HG02840 (cell line): ENCODE data around the gene NAALADL2.

Experiments used
- ATAC-seq: cut with Tn5 transposase; IDR thresholded peaks from one replicate; pipeline ENCODE4 v1.9.1; 2021; ENCODE audit warnings: mild to moderate bottlenecking, moderate library complexity, moderate number of reproducible peaks; ENCODE audit not compliant: unreplicated experiment, low FRiP score

The NAALADL2 gene

DNA sequence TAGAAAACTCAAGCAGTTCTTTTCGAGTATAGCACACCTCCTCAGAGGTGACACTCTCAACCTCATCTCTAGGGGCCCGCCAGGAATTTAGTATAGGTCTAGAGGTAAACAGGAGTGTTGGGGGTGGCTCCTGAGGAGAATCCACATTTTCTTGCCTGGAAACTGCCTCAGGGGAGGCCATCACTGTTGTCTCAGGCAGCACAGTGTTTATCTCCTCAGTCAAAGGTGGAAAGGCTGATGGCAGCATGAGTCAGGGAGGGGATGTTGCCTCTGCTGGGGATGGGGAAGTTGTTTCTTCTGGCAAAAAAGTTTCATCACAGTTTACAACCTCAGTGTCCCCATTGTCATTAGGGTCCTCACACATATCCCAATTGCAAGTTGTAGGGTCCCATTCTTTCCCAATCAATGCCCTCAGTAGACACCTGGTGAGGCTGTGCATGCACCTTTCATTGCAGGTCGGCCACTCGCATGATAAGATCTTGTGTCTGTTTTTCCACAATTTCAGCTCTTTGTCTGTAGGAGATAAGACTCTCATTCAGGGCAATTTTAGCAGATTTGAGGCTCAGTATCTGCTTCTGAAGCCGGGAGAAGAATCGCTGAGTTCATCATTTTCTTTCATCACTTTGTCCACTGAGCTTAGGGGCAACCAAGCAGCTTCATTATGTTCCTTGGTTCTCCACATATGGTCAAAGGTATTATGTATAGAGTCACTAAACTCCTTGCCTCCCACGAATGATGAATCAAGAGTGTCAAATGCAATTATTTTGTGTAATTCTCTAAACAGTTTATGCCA, 25.8 kb downstream of the NAALADL2 start:
- ATAC-seq, result no peak

- no peak for ATAC-seq
Measured at GRCh38 chr3:174891524-174892203, 32.5 kb downstream of the NAALADL2 start.

GRCh38 chr3:174907027-174907426, 47.9 kb downstream of the NAALADL2 start:
- no peak for ATAC-seq

GRCh38 chr3:174907628-174908407, 48.7 kb downstream of the NAALADL2 start:
- ATAC-seq, result no peak

- ATAC-seq, result no peak
Measured at GRCh38 chr3:174931473-174932353, 72.6 kb downstream of the NAALADL2 start.

DNA sequence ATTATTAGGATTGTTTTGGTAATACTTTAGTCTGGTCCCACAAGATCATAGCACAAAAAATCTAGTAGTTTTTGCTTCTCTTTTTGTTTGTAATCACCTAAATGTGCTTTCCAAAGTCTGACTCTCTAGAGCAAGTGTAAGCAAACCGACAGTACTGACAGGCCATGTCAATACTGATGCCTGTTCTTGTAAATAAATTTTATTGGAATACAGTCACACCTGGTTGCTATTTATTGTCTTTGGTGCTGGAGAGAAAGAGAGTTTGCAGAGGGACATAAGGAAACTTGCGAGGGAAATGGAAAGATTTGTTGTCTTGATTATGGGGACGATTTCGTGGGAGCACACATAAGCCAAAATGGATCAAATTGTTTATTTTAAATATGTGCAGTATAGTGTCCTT, 77.5 kb downstream of the NAALADL2 start:
- ATAC-seq, result no peak

GRCh38 chr3:174937478-174937877, 78.3 kb downstream of the NAALADL2 start:
- no peak for ATAC-seq

DNA sequence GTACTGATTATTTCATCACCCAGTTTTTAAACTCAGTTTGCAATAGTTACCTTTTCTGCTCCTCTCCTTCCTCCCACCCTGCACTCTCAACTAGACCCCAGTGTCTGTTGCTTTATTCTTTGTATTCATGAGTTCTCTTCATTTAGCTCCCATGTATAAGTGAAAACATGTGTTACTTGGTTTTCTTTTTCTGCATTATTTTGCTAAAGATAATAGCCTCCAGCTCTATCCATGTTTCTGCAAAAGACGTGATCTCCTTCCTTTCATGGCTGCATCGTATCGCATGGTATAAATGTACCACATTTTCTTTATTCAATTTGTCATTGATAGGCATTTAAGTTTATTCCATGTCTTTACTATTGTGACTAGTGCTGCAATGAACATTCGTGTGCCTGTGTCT, 79.0 kb downstream of the NAALADL2 start:
- no peak for ATAC-seq

- ATAC-seq, result no peak
Measured at GRCh38 chr3:174940151-174940550, 81.0 kb downstream of the NAALADL2 start.

- no peak for ATAC-seq
Measured at GRCh38 chr3:174945276-174945675, 86.1 kb downstream of the NAALADL2 start.

GRCh38 chr3:174945951-174946350, 86.8 kb downstream of the NAALADL2 start:
- ATAC-seq, result no peak

GRCh38 chr3:174949523-174949922, 90.4 kb downstream of the NAALADL2 start:
- ATAC-seq, result no peak

DNA sequence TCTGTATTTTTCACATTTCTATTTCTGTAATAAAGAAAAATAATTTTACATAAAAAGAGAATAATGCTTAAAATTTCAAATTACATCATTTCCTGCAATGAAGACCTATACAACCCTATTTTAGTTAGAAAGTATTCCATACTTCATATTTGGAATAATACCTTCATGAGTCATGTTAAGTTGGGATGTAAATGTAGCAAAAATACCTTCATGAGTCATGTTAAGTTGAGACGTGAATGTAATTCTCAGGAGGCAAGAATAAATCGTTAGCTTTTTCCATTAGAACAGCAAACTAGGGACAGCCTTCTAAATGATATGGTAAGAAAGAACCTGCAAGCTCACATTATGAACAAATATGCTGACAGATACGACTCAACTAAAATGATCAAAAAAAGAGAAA, 91.9 kb downstream of the NAALADL2 start:
- ATAC-seq, result no peak

- ATAC-seq, result no peak
Measured at GRCh38 chr3:174951498-174952005, 92.4 kb downstream of the NAALADL2 start.

- no peak for ATAC-seq
Measured at GRCh38 chr3:174953068-174953467, 93.9 kb downstream of the NAALADL2 start.

DNA sequence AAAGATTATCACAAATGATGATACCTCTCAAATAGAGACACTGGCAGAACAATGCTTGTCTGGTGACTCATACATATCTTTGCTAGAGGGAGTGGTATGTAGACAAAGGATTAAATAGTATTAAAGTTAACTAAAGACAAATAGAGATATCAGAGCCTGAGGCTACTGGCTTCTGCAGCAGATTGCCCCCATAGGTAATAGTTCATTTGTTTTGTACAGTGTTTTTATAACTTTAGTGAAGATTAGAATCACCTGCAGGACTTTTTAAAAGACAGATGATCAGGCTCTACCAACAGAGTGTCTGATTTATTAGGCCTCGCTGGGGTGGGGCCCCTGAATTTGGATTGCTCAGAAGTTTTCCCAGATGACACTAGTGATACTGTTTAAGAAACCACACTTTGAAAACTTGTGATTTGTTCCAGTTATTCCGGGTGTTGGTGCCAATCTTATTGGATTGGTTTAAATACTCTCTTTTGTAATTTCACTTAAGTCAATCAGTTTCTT, 96.4 kb downstream of the NAALADL2 start:
- ATAC-seq, result no peak

GRCh38 chr3:174957081-174957480, 97.9 kb downstream of the NAALADL2 start:
- no peak for ATAC-seq

DNA sequence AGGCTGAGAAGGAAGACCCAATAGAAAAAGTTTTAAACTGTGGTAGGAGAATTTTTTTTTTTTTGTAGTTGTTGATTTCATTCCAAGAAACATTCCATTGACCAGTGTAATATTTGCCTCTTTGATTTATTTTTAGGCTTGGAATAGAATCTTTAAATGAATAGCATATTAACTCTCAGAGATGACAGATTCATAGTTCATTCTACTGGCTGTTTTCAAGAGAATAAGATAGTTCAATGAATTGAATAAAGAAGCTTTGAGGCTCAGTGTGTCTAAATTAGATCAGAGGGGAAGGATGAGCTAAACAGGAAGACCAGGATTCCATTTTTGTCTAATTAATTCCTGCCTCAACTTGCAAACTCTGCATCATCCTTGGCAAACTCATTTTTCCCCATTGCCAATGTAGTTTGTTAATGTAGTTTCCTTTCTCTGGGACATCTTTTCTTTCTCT, 98.4 kb downstream of the NAALADL2 start:
- ATAC-seq, result no peak

GRCh38 chr3:174958671-174959328, 99.7 kb downstream of the NAALADL2 start:
- no peak for ATAC-seq
